ENCODE measurements around the gene FBXW5. TPM values are rescaled to one million over a fixed set of nuclear protein-coding genes. Genes with fewer than 3 reads are reported as not detected.

Gene FBXW5
- total RNA-seq, 1 experiment from 2014 or later: 101 TPM

DNA sequence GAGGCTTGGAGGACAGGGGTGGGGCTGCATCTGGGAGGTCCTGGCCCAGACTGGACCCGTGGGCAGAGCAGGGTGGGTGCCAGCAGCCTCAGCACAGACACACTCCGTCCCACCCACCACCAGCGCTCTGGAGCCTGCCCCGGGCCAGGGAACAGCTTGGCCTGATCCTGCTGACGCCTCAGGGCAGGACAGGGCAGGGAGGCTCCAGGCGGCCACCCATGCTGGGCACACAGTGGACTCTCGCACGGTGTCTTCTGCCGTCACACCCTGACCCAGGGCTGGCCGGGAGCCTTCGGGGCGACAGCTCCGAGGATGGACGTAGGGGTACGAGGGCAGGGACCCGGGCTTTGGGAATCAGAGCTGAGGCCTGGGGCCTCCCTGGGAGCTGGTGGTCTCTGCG lies 24.6 kb upstream of the FBXW5 start:
- Histone ChIP-seq H2AFZ (no peak overlapping the region), H3K4me3 (no peak overlapping the region), H3K27me3 (ENCODE audit: insufficient read depth, low read depth) (no peaks in the 10 kb centered on the region), H3K4me2 (no peak overlapping the region), H3K36me3 (ENCODE audit: low read depth) (no peaks in the 10 kb centered on the region), H3K4me1 (replicated peaks; ENCODE audit: insufficient read depth) (peaks cover 8% of the 10 kb centered on the region), H3K9me3 (ENCODE audit: insufficient read depth, low read depth) (no peaks in the 10 kb centered on the region), H3F3A (ENCODE audit: insufficient read depth, low read depth) (no peaks in the 10 kb centered on the region), H3K79me2 (ENCODE audit: low read depth) (no peaks in the 10 kb centered on the region), H4K20me1 (ENCODE audit: insufficient read depth) (no peaks in the 10 kb centered on the region), H3K27ac (no peak overlapping the region), H3K9me2 (ENCODE audit: insufficient read depth) (no peaks in the 10 kb centered on the region)
- intact Hi-C loops (cut with micrococcal nuclease; ENCODE audit: unreplicated experiment): no loop called here
- ChIA-PET POLR2A (ENCODE audit: unreplicated experiment) (interaction anchor here (0.6 kb wide), 1 partner anchor 95 kb away, joined by 3 read pairs; no protein-coding TSS in a partner anchor), CTCF (no interaction called here)
- TF ChIP-seq EZH2 (IDR thresholded peaks at IDR 0.05; ENCODE audit: low read depth): no peak
- TF ChIP-seq, protein P1, sequence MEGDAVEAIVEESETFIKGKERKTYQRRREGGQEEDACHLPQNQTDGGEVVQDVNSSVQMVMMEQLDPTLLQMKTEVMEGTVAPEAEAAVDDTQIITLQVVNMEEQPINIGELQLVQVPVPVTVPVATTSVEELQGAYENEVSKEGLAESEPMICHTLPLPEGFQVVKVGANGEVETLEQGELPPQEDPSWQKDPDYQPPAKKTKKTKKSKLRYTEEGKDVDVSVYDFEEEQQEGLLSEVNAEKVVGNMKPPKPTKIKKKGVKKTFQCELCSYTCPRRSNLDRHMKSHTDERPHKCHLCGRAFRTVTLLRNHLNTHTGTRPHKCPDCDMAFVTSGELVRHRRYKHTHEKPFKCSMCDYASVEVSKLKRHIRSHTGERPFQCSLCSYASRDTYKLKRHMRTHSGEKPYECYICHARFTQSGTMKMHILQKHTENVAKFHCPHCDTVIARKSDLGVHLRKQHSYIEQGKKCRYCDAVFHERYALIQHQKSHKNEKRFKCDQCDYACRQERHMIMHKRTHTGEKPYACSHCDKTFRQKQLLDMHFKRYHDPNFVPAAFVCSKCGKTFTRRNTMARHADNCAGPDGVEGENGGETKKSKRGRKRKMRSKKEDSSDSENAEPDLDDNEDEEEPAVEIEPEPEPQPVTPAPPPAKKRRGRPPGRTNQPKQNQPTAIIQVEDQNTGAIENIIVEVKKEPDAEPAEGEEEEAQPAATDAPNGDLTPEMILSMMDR (conservative IDR thresholded peaks at IDR 0.05): no peak
- no TSS peak for BruUV-seq (replicated peaks)
- no peak for DNase-seq

DNA sequence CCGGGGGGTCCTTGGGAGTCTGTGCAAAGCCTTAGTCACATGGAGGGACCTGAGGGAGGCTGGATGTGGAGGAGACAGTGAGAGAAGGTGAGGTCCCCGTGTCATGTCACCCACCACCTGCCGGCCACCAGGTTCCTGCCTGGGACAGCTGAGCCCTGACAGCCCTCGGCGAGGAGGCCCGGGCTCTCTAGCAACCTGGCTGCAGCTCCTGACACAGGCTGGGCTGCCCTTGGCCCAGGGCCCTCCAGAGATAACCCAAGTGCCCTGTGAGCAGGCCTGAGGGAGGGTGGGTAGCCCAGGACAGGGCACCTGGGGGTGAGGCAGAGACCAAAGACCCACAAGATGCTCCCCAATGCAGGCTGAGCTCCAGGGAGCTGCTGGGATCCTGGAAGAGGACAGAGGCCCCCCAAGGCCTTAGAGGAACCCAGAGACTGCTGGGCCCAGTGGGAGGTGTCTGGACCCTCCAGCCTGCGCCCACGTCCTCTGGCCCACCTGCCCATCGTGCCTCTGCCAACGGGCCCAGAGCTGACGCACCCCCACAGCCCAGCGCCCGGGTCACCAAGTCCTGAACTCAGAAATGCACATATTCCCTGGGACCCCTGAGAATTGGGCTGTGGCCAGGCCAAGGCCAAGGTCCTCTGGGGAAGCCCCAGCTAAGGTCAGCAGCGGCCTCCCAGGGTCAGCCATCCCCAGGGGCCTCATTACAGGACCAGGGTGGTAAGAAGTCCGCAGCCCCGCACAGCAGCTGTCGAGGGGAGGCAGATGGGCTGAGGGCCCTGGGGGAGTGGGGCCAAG lies 24.0 kb upstream of the FBXW5 start:
- ChIA-PET CTCF (no interaction called here), POLR2A (ENCODE audit: unreplicated experiment) (interaction anchor here (0.6 kb wide), 2 partner anchors 23 to 96 kb away, joined by 3 to 17 read pairs; no protein-coding TSS in a partner anchor)
- H3K4me1 ChIP-seq (replicated peaks; ENCODE audit: insufficient read depth): peaks cover 10% of the 10 kb centered on the region
- H3K4me2 ChIP-seq: no peak overlapping the region
- no TSS peak for BruUV-seq (replicated peaks)
- no peaks in the 10 kb centered on the region for H4K20me1 ChIP-seq (ENCODE audit: insufficient read depth)
- no peaks in the 10 kb centered on the region for H3K9me2 ChIP-seq (ENCODE audit: insufficient read depth)
- no peak overlapping the region for H3K27ac ChIP-seq
- no peaks in the 10 kb centered on the region for H3K27me3 ChIP-seq (ENCODE audit: insufficient read depth, low read depth)
- DNase-seq: no peak
- H3K36me3 ChIP-seq (ENCODE audit: low read depth): no peaks in the 10 kb centered on the region
- H2AFZ ChIP-seq: no peak overlapping the region
- H3F3A ChIP-seq (ENCODE audit: insufficient read depth, low read depth): no peaks in the 10 kb centered on the region
- TF ChIP-seq, protein P1 (conservative IDR thresholded peaks at IDR 0.05): no peak
- no peak for TF ChIP-seq EZH2 (IDR thresholded peaks at IDR 0.05; ENCODE audit: low read depth)
- H3K4me3 ChIP-seq: no peak overlapping the region
- no peaks in the 10 kb centered on the region for H3K9me3 ChIP-seq (ENCODE audit: insufficient read depth, low read depth)
- no peaks in the 10 kb centered on the region for H3K79me2 ChIP-seq (ENCODE audit: low read depth)
- intact Hi-C loops (cut with micrococcal nuclease; ENCODE audit: unreplicated experiment): no loop called here

DNA sequence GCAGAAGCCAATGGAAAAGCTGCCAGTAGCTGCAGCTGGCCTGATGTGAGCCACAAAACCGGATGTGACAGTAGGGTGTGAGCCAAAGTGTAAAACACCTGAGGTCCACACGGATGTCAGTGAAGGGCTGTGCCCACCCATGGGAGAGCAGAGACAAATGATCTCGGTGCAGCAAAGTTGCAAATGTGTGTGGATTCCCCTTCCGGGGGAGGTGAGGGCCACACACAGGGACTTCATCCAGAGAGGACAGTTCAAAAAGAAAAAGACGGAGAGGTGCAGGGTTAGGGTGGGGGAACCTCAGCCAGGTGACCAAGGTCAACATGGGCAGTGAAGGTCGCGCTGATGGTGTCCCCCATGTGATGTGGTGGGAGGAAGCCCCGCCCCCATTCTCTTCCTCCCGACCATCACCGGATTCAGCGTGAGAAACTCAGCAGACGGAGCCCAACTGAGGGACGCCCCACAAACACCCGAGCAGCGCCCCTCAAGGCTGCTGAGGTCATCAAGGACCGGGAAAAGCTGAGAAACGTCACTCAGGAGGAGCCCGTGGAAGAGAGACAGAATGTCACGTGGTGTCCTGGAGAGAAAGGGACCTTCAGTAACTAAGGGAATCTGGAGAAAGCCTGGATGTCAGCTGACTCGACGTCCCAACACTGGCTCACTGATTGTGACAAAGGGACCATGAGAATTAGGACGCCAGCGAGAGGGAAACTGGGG lies 21.4 kb upstream of the FBXW5 start:
- Histone ChIP-seq H3K27me3 (ENCODE audit: insufficient read depth, low read depth) (no peaks in the 10 kb centered on the region), H3K9me2 (ENCODE audit: insufficient read depth) (no peaks in the 10 kb centered on the region), H3K27ac (no peak overlapping the region), H2AFZ (no peak overlapping the region), H3K36me3 (ENCODE audit: low read depth) (no peaks in the 10 kb centered on the region), H3F3A (ENCODE audit: insufficient read depth, low read depth) (peaks cover 8% of the 10 kb centered on the region; the same call in 1 of the 2 replicates), H3K9me3 (ENCODE audit: insufficient read depth, low read depth) (no peaks in the 10 kb centered on the region), H3K4me2 (no peak overlapping the region), H4K20me1 (ENCODE audit: insufficient read depth) (no peaks in the 10 kb centered on the region), H3K4me3 (no peak overlapping the region), H3K79me2 (ENCODE audit: low read depth) (no peaks in the 10 kb centered on the region), H3K4me1 (replicated peaks; ENCODE audit: insufficient read depth) (peaks cover 10% of the 10 kb centered on the region)
- TF ChIP-seq EZH2 (IDR thresholded peaks at IDR 0.05; ENCODE audit: low read depth): no peak
- TF ChIP-seq, protein P1 (conservative IDR thresholded peaks at IDR 0.05): no peak
- ChIA-PET POLR2A (ENCODE audit: unreplicated experiment) (no interaction called here), CTCF (no interaction called here)
- intact Hi-C loops (cut with micrococcal nuclease; ENCODE audit: unreplicated experiment): no loop called here
- no peak for DNase-seq
- BruUV-seq (replicated peaks): no TSS peak

All from PC-9 (cell line).